Measurements from ENCODE around the gene ZNF385C.
A peak's percentile ranks its signal among the peaks of the same experiment; 100 is the strongest.

ZNF385C gene

DNA sequence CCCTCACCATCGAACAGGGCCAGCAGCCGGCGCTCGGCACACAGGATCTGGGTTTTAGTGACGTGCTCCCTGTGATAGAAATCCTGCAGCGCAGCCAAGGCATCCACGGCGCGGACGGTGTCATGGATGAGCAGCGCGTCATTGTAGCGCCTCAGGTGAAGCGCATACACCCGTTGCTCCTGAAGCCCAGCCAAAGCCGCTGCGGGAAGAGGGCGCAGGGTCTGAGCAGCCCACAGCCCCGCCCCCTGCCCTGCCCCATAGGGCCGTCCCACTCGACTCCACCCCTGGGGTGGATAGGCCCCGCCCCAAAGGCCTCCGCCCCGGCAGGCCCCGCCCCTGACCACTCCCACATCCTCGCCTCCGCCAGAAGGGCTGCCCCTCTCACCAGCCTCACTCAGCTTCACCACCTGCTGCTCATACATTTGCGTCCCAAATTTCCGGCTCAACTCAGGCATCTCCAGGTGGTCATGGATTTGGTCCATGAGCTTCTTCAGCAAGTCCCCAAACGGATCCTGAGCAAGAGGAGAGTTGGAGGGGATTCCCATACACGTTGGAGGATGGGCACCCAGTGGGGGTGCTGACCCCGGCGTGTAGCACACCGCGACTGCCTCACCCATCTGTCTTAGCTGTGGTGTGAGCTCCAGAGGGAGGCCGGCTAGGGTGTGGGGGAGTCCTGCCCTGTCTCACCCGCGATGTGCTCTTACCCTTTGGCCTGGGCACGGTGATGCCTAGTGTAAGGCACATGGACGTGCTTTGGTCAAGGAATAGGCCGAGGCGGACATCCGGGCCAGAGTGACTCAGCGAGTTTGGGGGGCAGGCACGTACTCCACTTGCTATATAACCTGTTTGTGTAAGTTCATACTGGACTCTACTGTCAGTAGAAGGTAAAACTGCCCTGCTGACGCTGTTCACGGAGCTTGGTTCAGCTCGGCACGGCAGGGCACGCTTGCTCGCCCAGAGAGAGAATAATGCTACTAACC is 9.6 kb upstream of the ZNF385C start:
- peak; percentile 89 for DNase-seq (ENCODE audit: low read depth)

- no peak for DNase-seq (ENCODE audit: low read depth)
Measured at GRCh38 chr17:42107124-42107523, 8.9 kb upstream of the ZNF385C start.

DNA sequence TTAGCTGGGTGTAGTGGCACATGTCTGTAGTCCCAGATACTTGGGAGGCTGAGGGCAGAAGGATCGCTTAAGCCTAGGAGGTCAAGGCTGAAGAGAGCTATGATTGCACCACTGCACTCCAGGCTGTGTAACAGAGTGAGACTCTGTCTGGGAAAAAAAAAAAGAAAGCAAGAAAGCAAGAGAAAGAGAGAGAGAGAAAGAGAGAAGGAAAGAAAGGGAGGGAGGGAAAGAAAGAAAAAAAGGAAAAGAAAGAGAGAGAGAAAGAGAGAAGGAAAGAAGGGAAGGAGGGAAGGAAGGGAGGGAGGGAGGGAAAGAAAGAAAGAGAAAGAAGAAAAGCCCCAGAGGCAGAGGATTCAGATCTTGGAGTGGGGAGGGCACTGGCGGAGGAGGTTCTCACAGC is 7.7 kb upstream of the ZNF385C start:
- DNase-seq (ENCODE audit: low read depth) = no peak

DNA sequence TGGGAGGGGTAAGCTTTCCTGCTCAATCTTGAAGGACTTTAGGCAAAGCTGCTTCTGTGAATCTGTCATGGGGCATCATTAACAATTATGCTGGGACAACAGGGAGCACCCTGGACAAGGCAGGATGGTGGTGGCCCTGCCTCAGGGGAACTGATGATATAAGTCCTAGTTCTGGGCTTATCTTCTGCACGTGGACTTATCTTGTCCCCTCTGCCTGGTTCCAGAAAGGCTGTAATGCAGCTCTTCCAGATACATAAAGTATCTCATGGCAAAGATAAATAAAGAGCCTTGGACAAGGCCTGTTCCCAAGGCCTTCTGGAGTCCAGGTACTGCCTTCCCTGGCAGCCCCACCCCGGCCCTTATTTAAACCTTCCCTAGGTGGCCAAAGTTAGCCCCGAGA is 6.0 kb upstream of the ZNF385C start:
- DNase-seq (ENCODE audit: low read depth) = no peak

- DNase-seq (ENCODE audit: low read depth) = no peak
Measured at GRCh38 chr17:42103221-42103954, 5.1 kb upstream of the ZNF385C start.

- DNase-seq (ENCODE audit: low read depth) = peak; percentile 45
Measured at GRCh38 chr17:42101513-42102292, 3.4 kb upstream of the ZNF385C start.

DNA sequence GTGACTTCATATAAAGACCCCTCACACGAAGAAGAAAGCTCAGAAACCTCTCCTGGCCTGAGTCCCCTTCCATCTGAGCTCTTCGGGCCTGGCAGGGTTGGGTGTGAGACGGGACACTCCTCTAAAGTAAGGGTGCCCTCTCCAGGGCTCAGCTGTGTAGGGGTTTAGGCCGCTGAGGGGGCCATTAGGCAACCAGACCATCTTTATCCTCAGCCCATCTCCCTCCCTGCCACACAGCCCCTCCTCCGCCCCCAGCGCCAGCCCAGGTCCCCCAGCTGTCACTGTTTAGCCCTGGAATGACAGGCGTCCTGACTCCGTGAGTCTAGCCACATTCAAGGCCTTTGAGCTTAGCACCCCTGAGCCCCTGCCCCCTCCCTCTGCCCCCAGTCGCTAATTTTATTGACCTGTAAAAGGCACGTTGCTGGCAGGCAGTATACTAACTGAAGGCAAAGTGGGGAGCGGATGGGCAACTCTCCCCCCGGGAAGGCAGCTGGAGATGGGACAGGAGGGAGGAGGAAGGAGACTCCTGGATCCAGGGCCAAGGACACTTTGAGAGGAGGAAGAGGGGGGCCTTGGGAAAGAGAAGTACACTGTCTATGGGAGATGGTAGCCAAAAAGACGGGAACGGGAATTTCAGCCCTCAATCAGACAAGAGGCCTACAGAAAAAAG is 592 bp upstream of the ZNF385C start:
- no peak for DNase-seq (ENCODE audit: low read depth)

DNA sequence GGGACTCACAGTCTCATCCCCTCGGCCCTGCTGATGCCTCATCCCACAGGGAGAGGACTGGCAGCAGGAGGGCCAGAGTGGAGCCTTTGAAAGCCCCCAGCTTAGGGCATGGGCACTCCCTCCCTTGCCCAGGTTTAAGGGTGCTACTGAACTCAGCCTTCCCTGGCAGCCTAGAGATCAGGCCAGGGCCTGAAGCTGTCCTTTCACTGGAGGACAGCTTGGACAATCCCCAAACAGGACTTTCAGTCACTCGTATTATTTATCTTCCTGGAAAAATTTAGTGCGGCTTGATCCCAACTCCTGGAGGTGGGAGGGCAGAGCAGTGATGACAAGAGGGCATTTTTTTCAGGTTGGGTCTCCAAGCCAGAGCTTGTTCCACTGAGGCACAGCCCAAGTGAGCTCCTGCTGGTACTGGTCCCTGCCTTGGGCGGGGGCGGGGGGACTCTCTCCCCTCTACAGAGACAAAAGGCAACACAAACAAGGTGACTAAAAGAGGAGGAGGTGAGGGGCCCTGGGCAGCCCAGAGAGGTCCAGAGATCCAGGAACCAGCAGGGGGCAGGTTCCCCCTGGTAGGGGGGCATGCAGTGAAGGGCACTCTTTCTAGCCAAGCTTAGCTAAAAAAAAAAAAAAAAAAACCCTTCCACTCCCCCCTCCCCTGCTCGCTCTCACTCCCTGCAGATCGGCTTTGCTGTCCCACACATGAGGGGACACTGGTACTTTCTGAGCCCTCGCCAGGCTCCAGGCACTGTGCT is 1.7 kb downstream of the ZNF385C start:
- DNase-seq (ENCODE audit: low read depth) = no peak

- no peak for DNase-seq (ENCODE audit: low read depth)
Measured at GRCh38 chr17:42094375-42095069, 3.8 kb downstream of the ZNF385C start.

GRCh38 chr17:42092939-42093338 is 5.3 kb downstream of the ZNF385C start:
- DNase-seq (ENCODE audit: low read depth) = no peak

- DNase-seq (ENCODE audit: low read depth) = no peak
Measured at GRCh38 chr17:42090964-42091790, 7.1 kb downstream of the ZNF385C start.

- DNase-seq (ENCODE audit: low read depth) = no peak
Measured at GRCh38 chr17:42088736-42089135, 9.5 kb downstream of the ZNF385C start.

DNA sequence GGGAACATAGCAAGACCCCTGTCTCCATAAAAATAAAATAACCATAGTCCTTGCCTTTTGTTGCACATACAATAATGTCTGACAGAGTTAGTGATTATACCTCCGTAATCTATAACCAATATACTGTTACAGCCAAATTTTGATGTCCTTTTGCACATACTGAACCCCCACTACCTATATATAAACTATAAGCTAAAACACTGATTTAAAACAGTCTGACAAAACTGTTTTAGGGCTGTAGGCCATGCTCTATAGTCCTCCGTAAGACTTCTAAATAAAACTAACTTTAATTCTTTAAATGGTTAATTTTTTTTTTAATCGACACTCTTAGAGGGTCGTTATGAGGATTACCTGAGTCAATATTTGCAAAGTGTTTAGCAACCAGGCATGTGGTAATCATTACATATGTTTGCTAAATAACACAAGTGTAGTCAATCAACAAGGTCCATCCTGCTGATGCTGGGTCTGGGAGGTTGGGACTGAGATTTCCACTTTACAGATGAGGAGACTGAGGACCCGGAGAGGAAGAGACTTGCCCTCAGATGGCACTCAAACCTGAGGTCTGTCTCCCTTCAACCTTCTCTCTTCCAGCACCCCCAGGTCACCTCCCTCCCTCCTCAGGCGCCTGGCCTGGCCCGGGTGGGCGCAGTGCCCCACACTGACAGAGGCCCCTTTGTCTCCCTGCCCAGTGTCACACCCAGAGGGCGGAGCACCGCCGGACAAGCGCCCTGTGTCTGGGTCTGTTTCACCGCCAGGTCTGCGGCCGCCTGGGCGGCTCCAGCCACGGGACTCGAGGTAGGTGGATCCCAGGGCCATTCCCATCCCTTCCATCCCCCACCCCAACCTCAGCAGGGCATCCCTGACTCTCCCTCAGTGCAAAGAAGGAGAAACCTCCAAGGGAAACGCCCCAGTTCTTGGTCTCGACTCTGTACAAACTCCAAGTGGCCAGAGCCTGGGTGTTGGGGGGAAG is 10.3 kb downstream of the ZNF385C start:
- DNase-seq (ENCODE audit: low read depth) = no peak

GRCh38 chr17:42087042-42087701 is 11.1 kb downstream of the ZNF385C start:
- DNase-seq (ENCODE audit: low read depth) = no peak

DNA sequence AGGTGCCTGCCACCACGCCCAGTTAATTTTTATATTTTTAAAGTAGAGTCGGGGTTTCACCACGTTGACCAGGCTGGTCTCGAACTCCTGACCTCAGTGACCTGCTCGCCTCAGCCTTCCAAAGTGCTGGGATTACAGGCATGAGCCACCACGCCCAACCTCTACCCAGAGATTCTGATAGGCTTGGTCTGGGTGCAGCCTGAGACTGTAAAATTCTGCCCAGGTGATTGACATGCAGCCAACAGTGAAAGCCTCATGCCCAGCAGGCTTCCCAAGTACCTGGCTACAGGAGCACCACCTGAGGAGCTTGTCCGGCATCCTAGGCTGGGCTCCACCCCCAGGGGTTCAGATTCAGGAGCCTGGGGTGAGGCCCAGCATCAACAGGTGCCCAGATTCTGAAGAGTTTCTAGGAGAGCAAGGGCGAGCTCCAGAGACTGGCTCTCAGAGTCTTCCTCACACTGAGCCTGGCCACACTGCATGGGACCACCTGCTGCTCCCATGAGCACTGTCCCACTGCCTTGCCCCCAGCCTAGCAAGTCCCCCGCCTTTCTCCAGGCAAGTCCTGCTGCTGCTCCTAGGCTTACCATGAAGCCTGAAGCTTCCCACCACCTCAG is 16.6 kb downstream of the ZNF385C start:
- DNase-seq (ENCODE audit: low read depth) = no peak

- DNase-seq (ENCODE audit: low read depth) = no peak
Measured at GRCh38 chr17:42079541-42079940, 18.7 kb downstream of the ZNF385C start.

GRCh38 chr17:42078396-42079043 is 19.8 kb downstream of the ZNF385C start:
- no peak for DNase-seq (ENCODE audit: low read depth)
